ENCODE measurements around the gene ELF2.

GRCh38 chr4:139011225-139011950 lies 165.6 kb downstream of the ELF2 start:
- no peak for TF ChIP-seq EGR1 (IDR thresholded peaks at IDR 0.05)
- no peak for TF ChIP-seq RAD21 (IDR thresholded peaks at IDR 0.05; ENCODE audit: low read depth)
- TF ChIP-seq FOXM1 (IDR thresholded peaks at IDR 0.05; ENCODE audit: borderline replicate concordance, low read depth) = no peak
- no peak for TF ChIP-seq TAF1 (IDR thresholded peaks at IDR 0.05; ENCODE audit: low read depth)
- no peak for TF ChIP-seq MAX (IDR thresholded peaks at IDR 0.05)
- TF ChIP-seq EP300 (IDR thresholded peaks at IDR 0.05; ENCODE audit: borderline replicate concordance) = no peak
- TF ChIP-seq REST (IDR thresholded peaks at IDR 0.05; ENCODE audit: low read depth) = no peak
- TF ChIP-seq CREB1 (IDR thresholded peaks at IDR 0.05; ENCODE audit: low read depth) = no peak
- no peak for TF ChIP-seq NFIC (IDR thresholded peaks at IDR 0.05)
- no peak for TF ChIP-seq YY1 (IDR thresholded peaks at IDR 0.05; ENCODE audit: low read depth)
- no peak for TF ChIP-seq ZBTB7A (IDR thresholded peaks at IDR 0.05; ENCODE audit: low read depth)

Data from Ishikawa (cell line).